NT2/D1 (cell line): ENCODE data around the gene SPINK2.

Experiments
- DNase-seq: peaks from one replicate; pipeline ENCODE4 v3.0.0-alpha.2; 2011; ENCODE audit warnings: low read depth, low spot score
- H3K27me3 ChIP-seq: 2 replicates; pipeline ENCODE4 v1.6.0; 2011; ENCODE audit warnings: mild to moderate bottlenecking; ENCODE audit not compliant: insufficient read length, insufficient read depth
- H3K36me3 ChIP-seq: 2 replicates; pipeline ENCODE4 v1.6.1; 2011; ENCODE audit warnings: mild to moderate bottlenecking, low read length, mixed read lengths; ENCODE audit not compliant: insufficient read depth, insufficient read length
- H3K4me1 ChIP-seq: 2 replicates; pipeline ENCODE4 v1.5.1; 2011; ENCODE audit not compliant: insufficient read depth, insufficient read length
- H3K4me3 ChIP-seq: 2 replicates; pipeline ENCODE4 v1.5.1; 2011; ENCODE audit warnings: low read depth; ENCODE audit not compliant: insufficient read length
- H3K9ac ChIP-seq: 2 replicates; pipeline ENCODE4 v1.6.0; 2011; ENCODE audit warnings: low read depth; ENCODE audit not compliant: insufficient read length
- H3K9me3 ChIP-seq: 2 replicates; pipeline ENCODE4 v1.5.1; 2011; ENCODE audit warnings: mild to moderate bottlenecking, low read length; ENCODE audit not compliant: insufficient read depth
- SUZ12 ChIP-seq: IDR thresholded peaks from 2 replicates; pipeline ENCODE4 v1.6.1; 2011; ENCODE audit not compliant: insufficient read length, insufficient read depth; ENCODE audit errors: extremely low read depth
- YY1 ChIP-seq: IDR thresholded peaks from 2 replicates; pipeline ENCODE4 v1.6.1; 2011; ENCODE audit not compliant: insufficient read length, insufficient read depth
- ZNF274 ChIP-seq: IDR thresholded peaks from 2 replicates; pipeline ENCODE4 v1.6.1; 2011; ENCODE audit warnings: mild to moderate bottlenecking, low read depth, low read length

Gene SPINK2

GRCh38 chr4:56856656-56857055, 35.2 kb upstream of the SPINK2 start:
- H3K27me3 ChIP-seq = no peaks in the 10 kb centered on the region
- no peaks in the 10 kb centered on the region for H3K9me3 ChIP-seq
- no peak overlapping the region for H3K9ac ChIP-seq
- H3K4me3 ChIP-seq = no peak overlapping the region
- no peaks in the 10 kb centered on the region for H3K4me1 ChIP-seq
- no peaks in the 10 kb centered on the region for H3K36me3 ChIP-seq
- TF ChIP-seq ZNF274 = no peak
- no peak for DNase-seq

GRCh38 chr4:56850910-56851309, 29.4 kb upstream of the SPINK2 start:
- Histone ChIP-seq H3K4me1 (peaks cover 5% of the 10 kb centered on the region), H3K9me3 (no peaks in the 10 kb centered on the region), H3K27me3 (no peaks in the 10 kb centered on the region), H3K36me3 (no peaks in the 10 kb centered on the region), H3K9ac (no peak overlapping the region), H3K4me3 (no peak overlapping the region)
- TF ChIP-seq YY1 (no peak), SUZ12 (no peak), ZNF274 (no peak)
- DNase-seq = no peak

- TF ChIP-seq SUZ12 = no peak
- no peak for TF ChIP-seq ZNF274
- TF ChIP-seq YY1 = no peak
- Histone ChIP-seq H3K9me3 (no peaks in the 10 kb centered on the region), H3K4me1 (peaks cover 12% of the 10 kb centered on the region), H3K36me3 (no peaks in the 10 kb centered on the region), H3K9ac (no peak overlapping the region), H3K4me3 (no peak overlapping the region), H3K27me3 (no peaks in the 10 kb centered on the region)
- peak; percentile 81 for DNase-seq
These were observed 23.5 kb upstream of the SPINK2 start for GRCh38 chr4:56844802-56845580.

- TF ChIP-seq YY1 (no peak), ZNF274 (no peak), SUZ12 (no peak)
- Histone ChIP-seq H3K9me3 (no peaks in the 10 kb centered on the region), H3K27me3 (no peaks in the 10 kb centered on the region), H3K4me3 (no peak overlapping the region), H3K36me3 (no peaks in the 10 kb centered on the region), H3K9ac (no peak overlapping the region), H3K4me1 (peaks cover 12% of the 10 kb centered on the region)
- DNase-seq = no peak
These were observed 22.0 kb upstream of the SPINK2 start for GRCh38 chr4:56843421-56843899.

- TF ChIP-seq SUZ12 = no peak
- no peak for TF ChIP-seq YY1
- TF ChIP-seq ZNF274 = no peak
- H3K27me3 ChIP-seq = no peaks in the 10 kb centered on the region
- no peaks in the 10 kb centered on the region for H3K9me3 ChIP-seq
- H3K4me1 ChIP-seq = peaks cover 5% of the 10 kb centered on the region
- H3K4me3 ChIP-seq = no peak overlapping the region
- DNase-seq = no peak
- no peaks in the 10 kb centered on the region for H3K36me3 ChIP-seq
- no peak overlapping the region for H3K9ac ChIP-seq
These were observed 19.1 kb upstream of the SPINK2 start for GRCh38 chr4:56840559-56840958.

- Histone ChIP-seq H3K4me1 (no peaks in the 10 kb centered on the region), H3K27me3 (no peaks in the 10 kb centered on the region), H3K9ac (no peak overlapping the region), H3K4me3 (no peak overlapping the region), H3K36me3 (no peaks in the 10 kb centered on the region), H3K9me3 (peaks cover 4% of the 10 kb centered on the region; the same call in 1 of the 2 replicates)
- DNase-seq = no peak
- TF ChIP-seq YY1 (no peak), SUZ12 (no peak), ZNF274 (no peak)
These were observed 7.5 kb upstream of the SPINK2 start for GRCh38 chr4:56828784-56829535.

GRCh38 chr4:56823933-56824600, 2.6 kb upstream of the SPINK2 start:
- TF ChIP-seq SUZ12 (no peak), ZNF274 (no peak), YY1 (no peak)
- Histone ChIP-seq H3K27me3 (peaks cover 16% of the 10 kb centered on the region), H3K9ac (no peak overlapping the region), H3K9me3 (peaks cover 4% of the 10 kb centered on the region; the same call in 1 of the 2 replicates), H3K4me3 (no peak overlapping the region), H3K36me3 (no peaks in the 10 kb centered on the region), H3K4me1 (no peaks in the 10 kb centered on the region)
- DNase-seq = no peak
